HG03442 (cell line): ENCODE results near the gene CD7.

Experiments
- ATAC-seq: cut with Tn5 transposase; IDR thresholded peaks from one replicate; pipeline ENCODE4 v1.9.1; 2021; ENCODE audit warnings: mild to moderate bottlenecking, moderate library complexity; ENCODE audit not compliant: unreplicated experiment

The CD7 gene

GRCh38 chr17:82266142-82266541 is 51.3 kb downstream of the CD7 start:
- no peak for ATAC-seq
